GM18519 (cell line): ENCODE measurements around the gene RLF.
"Not testable (repeated sequence)": the region's sequence is repeated elsewhere in the genome, so short reads cannot be mapped to it uniquely, and the experiment has no call there.

Experiments used
- ATAC-seq: cut with Tn5 transposase; IDR thresholded peaks from one replicate; pipeline ENCODE4 v1.9.1; 2021; ENCODE audit warnings: mild to moderate bottlenecking, moderate library complexity; ENCODE audit not compliant: unreplicated experiment, low FRiP score

RLF gene

DNA sequence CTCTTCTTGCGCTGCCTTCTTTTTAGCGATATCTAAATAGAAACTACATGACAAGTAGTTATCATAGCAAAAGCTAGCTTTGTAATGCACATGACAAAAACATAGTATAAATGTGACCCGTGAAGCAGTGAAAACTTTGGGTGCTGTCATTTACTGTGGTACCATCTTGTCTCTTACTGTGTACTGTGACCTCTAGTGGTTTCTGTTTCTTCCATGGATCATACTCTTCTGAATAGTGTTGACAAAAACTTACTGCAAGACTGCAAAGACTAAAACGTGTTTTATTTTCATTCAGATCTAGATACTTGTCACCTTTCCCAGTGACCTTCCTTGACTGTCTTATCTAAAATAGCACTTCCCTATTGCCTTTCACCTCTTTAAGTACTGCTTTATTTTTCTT lies 6.1 kb downstream of the RLF start:
- no peak for ATAC-seq

DNA sequence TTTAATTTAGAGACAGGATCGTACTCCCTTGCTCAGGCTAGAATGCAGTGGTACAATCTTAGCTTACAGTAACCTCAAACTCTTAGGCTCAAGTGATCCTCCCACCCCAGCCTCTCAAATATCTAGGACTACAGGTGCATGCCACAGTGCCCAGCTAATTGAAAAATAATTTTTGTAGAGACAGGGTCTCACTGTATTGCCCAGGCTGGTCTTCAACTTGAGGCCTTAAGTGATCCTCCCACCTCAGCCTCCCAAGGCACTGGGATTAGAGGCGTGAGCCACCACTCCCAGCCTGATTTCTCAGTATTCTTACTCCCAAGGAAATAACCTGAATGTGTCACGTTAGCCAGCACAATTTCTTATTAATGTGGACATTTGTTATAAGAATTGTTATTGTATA lies 9.8 kb downstream of the RLF start:
- ATAC-seq = no peak

DNA sequence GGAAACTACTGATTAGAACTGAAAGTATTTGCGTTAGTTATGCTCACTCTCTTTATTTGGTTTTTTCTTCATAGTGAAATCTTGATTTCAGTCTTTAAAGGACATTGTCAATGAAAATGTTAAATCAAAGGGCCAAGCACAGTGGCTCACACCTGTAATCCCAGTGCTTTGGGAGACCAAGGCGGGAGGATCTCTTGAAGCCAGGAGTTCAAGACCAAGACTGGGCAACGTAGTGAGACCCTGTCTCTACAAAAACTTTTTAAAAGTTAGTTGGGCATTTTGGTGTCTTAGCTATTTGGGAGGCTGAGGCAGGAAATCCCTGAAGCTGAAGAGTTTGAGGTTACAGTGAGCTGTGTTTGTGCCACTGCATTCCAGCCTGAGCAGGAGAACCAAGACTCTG lies 13.6 kb downstream of the RLF start:
- ATAC-seq = no peak

DNA sequence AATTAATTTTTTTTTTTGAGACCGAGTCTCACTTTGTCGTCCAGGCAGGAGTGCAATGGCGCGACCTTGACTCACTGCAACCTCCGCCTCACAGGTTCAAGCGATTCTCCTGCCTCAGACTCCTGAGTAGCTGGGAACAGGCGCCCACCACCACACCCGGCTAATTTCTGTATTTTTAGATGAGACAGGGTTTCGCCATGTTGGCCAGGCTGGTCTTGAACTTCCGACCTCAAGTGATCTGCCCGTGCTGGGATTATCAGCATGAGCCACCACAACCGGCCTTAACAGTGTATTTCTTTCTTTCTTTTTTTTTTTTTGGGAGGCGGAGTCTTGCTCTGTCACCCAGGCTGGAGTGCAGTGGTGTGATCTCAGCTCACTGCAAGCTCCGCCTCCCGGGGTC lies 15.8 kb downstream of the RLF start:
- not testable (repeated sequence) for ATAC-seq

DNA sequence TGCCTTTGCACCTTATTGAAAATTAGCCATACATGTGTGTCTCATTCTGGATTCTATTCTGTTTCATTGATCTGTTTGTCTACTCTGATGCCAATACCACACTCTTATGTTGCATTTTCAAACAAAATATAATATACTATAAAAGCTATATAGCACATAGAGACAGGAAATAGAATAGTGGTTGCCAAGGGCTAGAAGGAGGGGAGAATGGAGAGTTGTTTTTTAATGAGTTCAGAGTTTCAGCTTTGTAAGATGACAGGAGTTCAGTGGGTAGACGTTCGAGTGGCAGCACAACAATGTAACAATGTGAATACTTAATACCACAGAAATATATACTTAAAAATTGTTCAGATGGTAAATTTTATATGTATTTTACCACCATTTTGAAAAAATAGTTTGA lies 17.0 kb downstream of the RLF start:
- no peak for ATAC-seq

DNA sequence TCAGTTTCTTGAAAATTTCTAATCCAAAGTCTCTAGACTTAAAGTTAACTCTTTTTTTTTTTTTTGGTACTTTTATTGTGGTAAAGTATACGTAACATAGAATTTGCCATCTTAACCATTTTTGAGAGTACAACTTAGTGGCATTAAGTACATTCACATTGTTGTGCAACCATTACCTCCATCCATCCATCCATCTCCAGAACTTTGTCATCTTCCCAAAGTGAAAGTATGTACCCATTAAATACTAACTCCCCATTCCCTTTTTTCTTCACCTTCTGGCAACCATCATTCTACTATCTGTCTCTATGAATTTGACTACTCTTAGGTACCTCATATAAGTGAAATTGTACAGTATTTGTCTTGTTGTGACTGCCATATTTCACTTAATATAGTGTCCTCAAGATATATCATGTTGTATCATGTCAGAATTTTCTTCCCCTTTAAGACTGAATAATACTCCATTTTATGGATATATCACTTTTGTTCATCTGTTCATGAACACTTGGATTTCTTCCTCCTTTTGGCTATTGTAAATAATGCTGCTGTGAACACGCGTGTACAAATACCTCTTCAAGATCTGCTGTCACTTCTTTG lies 18.4 kb downstream of the RLF start:
- ATAC-seq = no peak

DNA sequence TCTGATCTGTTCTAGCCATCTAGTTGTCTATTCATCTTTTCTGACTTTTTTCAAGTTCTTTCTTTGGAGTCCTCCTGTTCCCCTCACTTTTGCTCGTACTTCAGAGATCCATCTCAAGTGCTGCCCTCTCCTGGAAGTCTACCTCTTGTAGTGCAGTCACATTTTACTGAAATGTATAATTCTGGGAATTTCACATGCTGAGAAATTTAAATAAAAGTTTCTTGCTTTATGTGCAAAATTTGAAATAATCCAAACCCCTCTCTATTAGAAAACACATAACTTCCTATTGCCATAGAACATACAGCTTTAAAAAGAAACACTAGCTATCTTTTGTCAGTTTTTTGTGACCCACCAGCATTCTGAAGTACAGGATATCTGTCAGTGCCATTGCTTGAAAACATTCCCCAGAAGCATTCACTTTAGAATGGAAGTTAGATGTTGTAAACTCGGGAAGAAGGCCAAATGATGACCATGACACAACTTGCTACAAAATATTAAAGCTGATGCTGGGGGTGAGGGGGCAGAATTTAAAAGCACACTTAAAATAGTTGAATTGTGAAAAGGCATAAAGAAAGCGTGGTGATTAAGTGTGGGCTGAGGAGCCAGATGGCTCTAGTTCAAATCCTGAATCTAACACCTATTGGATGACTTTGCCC lies 22.0 kb downstream of the RLF start:
- ATAC-seq = no peak

DNA sequence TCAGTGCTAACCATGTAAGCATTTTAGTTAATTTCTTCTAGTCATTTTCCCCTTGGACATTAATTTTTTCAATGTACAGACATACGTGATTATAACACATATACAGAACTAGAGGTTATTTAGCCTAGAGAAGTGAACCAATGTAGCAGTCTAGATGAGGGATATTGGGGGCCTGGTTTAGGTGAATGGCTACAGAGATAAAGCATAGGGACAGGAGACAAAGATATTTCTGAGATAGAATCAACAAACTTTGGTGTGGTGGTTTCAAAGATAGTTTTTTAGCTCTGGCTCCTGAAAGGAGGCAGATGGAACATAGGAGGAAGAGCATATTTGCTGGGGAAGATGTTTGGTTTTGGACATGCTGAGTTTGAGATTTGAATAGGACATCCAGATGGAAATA lies 23.0 kb downstream of the RLF start:
- no peak for ATAC-seq

DNA sequence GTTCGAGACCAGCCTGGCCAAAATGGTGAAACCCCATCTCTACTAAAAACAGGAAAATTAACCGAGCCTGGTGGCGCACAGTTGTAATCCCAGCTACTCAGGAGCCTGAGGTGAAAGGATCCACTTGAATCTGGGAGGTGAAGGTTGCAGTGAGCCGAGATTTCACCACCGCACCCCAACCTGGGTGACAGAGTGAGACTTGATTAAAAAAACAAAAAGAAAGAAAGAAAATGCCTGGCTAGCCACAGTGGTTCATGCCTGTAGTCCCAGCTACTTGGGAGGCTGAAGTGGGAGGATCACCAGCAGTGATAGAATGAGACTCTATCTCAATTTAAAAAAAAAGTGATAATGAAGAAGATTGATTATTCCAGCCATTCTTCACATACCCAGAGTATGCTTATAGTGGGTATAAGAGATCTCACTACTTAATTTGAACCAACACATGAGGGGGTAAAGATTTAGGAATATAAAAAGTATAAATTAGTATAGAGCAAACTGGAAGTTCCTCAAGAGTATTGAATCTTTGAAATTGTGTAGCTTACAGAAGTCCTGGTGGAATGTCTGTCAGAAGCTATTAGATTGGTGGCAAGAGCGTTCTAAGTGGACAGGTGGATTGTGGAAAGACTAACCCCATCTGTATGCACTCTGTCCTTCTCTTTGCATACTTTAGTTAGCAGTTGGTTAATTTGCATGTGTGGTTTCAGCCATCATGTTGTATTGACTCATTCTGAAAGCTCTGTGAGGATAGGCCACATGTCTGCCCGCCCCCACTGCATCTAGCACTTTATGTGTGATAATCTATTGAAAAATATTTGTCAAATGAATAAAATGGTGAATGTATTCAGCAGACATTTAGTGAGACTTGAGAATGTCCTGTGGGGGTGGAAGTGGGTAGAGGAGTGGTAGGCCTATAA lies 25.0 kb downstream of the RLF start:
- peak; percentile 54 for ATAC-seq

DNA sequence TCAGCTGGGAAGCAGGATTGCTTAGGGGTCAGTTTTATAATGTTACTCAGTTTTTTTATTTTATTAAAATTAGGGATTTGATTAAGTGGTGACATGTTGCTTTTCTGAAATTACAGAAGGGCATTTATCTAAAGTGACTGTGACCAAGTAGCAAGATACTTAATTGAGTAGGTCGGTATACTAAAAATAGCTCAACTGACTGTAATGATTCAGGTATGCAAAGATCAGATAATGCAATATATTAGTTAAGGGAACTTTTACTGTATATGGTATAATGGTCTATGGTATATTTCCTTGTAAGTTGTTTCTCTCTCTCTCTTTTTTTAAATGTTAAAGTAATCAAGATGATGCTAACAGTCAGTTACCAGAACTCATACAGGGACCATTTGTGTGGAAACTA lies 26.2 kb downstream of the RLF start:
- no peak for ATAC-seq

DNA sequence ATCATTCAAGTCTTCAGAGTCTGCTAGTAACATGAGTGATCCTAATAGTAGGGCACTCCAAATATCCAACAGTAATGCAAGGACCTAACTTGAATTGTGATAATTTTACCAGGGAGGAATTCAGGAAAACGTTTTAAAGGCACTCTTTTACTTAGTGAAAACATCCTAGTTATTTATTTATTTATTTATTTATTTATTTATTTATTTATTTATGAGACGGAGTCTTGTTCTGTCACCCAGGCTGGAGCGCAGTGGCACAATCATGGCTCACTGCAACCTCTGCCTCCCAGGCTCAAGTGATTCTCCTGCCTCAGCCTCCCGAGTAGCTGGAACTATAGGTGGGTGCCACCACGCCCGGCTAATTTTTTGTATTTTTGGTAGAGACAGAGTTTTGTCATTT lies 33.5 kb downstream of the RLF start:
- not testable (repeated sequence) for ATAC-seq

DNA sequence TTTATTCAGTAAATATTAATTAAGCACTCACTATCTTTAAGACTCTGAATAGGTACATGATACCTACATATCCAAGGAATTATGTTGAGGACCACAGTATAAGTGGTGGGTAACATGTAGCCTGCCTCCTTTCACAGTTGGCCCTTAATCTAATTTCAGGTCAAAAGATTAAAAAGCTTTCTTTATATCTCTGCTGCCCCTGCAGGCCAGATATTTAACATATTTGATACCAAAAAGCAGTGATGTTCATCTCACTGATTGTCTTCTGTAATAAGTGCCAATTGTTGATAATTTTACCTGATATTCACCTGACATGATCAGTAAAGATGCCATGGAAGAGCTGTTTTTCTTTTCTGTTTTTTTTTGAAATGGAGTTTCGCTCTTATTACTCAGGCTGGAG lies 36.5 kb downstream of the RLF start:
- no peak for ATAC-seq

DNA sequence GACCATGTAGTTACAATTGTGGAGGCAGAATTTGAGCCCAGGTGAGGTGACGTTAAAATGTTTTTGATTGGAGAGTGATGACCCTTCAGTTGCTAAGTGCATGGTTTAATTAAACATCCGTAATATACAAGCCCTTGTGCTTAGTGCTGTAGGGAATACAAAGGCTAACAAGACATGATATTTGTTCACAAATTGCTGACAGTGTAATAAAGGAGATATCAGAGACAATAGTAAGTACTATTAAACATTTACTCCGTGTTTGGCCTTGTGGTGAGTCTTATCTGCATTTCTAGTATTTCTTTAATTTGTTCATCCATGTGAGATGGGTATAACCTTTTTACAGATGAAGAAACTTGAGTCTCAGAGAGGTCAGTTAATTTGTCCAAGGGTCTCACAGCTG lies 37.9 kb downstream of the RLF start:
- ATAC-seq = no peak

DNA sequence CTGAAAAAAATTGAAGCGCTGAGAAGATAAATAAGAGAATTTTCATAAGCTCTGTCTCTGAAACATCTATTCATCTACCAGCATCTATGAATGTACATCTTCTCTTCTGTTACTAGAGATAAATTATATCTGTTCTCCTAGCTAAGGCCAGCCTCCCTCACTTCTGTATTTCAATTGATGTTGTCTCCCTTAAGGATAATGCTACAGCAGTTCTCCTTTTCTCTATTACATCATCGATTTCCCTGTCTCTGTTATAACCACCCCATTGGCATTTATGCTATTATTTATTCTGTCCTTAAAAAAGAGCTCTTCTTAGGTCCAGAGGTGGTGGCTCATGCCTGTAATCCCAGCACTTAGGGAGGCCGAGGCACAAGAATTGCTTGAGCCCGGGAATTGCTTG lies 43.7 kb downstream of the RLF start:
- no peak for ATAC-seq

DNA sequence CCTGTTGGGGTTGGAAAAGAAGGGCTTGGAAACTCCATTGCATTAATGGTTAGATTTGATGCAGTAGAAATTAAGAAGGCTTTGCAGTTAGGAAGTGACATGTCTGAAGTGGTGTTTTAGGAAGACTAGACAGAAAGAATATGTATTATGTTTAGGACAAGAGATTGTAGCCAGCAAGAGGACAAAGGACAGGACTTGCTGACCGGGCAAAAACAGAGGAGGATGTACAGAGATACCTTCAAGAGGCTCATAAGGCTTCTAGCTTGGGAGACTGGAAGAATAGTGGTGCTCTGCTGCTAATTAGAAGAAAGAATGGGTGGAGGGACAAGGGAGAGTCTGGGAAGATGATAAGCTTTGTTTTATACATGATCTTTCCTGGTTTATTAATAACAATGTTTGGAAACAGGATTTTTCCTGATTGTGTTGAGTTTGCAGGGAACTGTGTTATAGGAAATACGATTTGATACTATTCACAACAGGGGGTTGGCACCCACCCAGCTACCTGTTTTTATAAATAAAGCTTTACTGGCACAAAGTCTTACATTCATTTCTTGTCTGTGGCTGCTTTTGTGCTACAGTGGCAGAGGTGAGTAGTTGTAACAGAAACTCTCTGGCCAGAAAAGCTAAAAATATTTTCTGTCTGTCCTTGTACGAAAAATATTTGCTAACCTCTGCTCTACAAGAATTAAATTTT lies 49.5 kb downstream of the RLF start:
- ATAC-seq = no peak

DNA sequence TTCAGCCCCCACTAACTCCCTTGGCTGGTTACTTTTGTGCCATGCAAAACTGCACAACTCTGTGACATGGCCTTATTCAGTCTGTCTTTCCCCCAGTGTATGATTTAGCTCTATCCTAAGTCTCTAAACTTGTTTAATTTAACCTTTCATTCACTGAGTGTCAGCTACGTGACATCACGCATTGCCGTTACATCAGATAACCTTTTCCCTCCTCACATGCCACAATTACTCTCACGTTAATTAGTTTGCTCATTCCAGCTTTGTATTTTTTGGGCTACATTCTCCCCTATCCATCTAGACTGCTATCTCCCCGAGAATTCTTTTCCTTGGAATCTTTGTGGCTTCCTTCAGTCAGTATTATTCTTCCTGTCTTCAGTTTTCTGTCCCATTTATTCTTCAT lies 57.1 kb downstream of the RLF start:
- ATAC-seq = no peak

DNA sequence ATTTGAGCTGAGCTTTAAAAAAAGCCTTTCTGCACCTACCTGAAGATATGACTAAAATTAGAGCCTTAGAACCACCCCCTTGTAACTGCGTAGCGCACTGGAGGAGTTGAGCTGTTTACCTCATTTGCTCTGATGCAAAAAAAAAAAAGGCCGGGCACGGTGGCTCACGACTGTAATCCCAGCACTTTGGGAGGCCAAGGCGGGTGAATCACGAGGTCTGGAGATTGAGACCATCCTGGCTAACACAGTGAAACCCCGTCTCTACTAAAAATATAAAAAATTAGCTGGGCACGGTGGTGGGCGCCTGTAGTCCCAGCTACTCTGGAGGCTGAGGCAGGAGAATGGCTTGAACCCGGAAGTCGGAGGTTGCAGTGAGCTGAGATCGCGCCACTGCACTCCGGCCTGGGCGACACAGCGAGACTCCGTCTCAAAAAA lies 60.3 kb downstream of the RLF start:
- ATAC-seq = not testable (repeated sequence)

DNA sequence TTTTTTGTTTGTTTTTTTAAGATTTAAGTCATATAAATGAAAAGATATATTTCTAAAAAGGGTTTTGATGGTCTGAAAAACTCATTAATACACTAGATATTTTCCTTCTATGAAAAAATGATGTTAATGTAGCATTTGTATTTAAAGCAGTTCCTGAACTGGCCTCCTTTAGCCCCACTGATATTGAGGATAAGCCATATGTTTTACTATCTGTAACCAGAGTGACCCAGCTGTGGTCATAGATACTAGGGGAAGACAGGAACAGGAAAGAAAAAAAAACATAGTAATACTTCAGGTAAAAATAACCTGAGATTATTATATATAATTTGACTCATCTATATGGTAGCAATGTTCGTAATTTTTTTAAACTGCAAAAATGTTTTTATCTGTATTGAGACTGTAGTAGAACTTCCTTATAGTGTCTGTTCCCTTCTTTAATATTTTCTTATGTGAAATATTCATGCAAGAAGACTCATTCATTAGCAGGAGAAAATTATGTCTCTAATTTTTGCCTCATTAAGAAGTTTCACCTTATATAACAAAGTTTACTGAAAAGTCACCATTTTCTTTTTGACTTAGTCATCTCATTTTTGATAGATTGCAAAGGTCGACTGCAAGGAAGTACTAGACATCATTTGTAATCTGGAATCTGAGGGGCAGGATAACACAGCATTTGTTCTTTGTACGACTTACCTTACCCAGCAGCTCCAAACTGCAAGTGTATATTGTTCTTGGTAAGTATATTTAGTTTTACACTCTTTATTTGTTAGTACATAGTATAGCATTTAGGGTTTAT lies 61.0 kb downstream of the RLF start:
- ATAC-seq = no peak

DNA sequence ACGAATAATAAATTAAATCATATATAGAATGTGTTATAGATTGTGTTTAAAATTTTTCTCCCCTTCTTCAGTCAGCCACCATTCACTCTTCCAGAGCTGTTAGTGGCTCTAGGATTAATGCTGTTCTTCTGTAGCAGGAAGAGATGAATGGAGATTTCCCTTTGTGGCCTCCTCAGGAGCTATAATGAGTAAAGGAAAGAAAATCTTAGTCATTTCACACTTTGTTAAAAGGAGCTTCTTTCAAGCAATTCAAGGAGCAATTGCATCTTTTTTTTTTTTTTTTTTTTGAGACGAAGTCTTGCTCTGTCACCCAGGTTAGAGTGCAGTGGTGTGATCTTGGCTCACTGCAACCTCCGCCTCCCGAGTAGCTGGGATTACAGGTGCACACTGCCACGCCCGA lies 62.9 kb downstream of the RLF start:
- no peak for ATAC-seq

DNA sequence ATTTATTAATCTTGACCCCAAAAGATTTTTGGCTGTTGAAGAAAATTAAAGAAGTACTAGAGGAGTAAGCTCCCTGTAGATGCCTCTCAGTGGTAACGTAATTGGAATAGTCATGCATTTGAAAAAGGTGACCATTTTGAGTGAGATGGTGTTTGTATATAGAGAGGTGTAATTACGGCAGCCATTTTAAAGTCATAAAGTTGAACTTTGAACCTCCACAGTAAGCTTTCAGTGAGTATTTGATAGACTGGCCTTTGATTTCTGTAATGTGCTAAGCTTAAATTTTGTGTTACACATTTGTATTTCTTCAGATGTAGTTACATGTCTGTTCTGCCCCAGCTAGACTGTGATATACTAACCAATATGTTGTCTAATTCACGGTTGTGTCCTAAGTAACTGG lies 65.0 kb downstream of the RLF start:
- ATAC-seq = no peak
